ENCODE results near the gene TACSTD2.
"Not testable (repeated sequence)": the region's sequence is repeated elsewhere in the genome, so short reads cannot be mapped to it uniquely, and the experiment has no call there.

TACSTD2 gene

GRCh38 chr1:58561633-58562032, 15.4 kb downstream of the TACSTD2 start:
- no peak for DNase-seq

- DNase-seq, result no peak
These were observed 21.7 kb downstream of the TACSTD2 start for GRCh38 chr1:58555393-58555792.

GRCh38 chr1:58551186-58552140, 25.6 kb downstream of the TACSTD2 start:
- no peak for DNase-seq

GRCh38 chr1:58549291-58549690, 27.8 kb downstream of the TACSTD2 start:
- DNase-seq, result not testable (repeated sequence)

GRCh38 chr1:58548371-58548770, 28.7 kb downstream of the TACSTD2 start:
- no peak for DNase-seq

DNA sequence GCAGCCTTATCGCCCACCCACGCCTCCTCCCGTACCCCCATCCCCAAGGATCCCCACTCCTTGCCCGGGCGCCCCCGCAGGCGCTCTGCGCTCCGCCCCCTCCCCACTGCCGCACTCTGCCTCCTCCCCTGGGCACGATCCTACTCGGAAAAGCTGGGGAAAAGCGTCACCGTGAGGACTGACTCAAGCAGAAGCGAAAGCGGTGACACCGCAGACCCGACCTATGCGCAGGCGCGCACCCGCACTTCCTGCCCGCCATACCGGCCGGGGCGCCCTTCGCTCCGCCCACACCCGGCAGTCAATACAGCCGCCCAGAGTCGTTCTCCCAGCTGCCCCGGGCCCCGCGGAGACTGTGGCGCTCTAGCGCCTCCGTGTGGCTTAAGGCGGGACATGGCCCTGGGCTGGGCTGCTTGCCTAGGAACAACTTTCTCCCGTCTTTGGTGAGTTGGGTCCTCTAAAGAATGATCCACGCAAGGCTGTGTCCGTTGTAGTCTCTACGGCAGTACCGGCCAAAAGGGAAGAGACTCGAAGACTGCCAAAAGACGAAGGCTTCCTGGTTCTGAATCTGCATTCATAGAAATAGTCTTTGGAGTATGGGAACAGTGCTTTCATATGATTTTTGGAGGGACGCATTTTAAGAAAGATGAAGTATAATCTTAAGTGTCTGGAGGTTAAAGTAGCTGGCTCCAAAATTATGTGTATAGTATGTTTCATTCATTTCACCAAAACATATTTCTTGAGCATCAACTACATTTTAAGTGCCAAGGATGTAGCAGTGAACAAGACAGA, 30.3 kb downstream of the TACSTD2 start, which contains the start of gene OMA1:
OMA1 (minus strand) TSS at position 207 of the 789 bp plus-strand sequence. CDS start 7,432 bp downstream, outside the sequence.
- DNase-seq, result peak; percentile 60

DNA sequence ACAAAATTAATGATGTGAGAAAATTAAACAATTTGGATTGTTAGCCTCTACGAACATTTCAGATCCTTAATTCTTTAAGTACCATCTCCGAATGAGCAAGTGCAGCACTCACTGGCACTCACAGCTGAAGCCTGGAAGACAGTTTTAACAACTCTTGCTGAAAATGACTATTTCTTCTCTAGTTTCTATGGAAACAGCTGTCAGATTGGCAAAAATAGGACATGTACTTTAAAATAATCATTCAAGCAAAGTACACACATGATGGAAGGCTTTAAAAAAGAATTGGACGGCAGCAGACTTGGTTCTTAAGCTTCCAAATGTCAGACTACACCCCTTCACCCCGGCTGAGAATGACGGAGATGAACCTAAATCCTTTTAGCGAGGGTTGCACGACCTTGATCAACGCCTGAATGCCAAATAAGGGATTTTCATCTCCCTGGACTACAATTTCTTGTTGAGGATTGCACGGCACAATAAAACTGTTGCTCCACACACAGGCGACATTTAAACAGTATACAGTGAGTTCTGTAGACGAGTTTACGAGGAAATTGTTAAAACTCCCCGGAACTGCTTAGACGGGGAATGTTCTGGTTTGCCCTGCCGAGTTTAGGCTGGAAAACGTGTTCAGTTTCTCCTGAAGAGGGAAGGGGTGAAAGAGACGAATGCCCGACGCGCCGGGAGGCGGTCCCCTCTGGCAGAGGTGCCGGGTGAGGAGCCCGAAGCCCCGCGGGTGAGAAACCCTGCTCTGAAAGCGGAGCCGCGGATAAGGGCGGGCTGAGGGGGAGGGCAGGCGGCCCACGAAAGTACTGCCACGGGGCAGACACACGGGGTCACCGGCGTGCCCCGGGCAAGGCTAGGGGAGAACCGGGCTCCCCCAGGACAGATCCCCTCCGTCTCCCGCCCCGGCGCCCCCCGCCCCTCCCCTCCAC, 31.2 kb downstream of the TACSTD2 start:
- no peak for DNase-seq

DNA sequence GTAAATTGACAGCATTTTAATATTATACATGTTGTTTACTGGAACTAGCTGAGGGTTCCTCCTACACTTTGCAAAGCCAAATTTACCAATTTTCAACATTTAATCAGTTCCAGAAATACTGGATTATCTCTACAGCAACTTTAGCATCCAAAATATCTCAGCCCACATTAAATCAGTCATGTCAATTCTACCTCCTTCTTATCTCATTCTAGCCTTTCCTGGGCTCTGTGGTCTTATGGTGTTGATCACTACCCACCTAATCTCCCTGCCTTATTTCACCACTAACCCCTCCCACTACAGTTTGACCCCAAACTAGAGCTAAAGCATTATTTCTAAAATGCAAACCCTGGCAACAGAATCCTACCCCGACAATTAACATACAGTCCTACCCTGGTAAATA, 33.8 kb downstream of the TACSTD2 start:
- DNase-seq, result no peak

DNA sequence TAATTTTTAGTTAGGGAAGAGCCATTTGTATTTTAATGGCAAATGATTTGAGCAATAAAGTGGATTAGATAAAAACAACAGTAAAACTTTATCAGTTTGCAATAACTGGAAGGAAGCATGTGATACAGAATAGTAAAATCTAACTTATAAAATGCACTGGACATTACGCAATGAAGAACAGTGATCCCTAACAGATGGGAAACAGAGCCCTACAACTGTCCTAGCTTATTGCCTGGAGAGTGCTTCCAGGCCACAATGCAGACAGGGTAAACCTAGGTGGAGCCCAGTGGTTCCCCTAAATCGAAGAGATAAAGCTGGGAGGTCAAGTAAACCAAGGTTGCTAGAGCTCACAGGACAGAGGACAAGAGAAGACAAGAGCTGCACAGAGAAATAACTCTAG, 37.5 kb downstream of the TACSTD2 start:
- DNase-seq, result no peak

GRCh38 chr1:58538821-58539220, 38.2 kb downstream of the TACSTD2 start:
- no peak for DNase-seq

DNA sequence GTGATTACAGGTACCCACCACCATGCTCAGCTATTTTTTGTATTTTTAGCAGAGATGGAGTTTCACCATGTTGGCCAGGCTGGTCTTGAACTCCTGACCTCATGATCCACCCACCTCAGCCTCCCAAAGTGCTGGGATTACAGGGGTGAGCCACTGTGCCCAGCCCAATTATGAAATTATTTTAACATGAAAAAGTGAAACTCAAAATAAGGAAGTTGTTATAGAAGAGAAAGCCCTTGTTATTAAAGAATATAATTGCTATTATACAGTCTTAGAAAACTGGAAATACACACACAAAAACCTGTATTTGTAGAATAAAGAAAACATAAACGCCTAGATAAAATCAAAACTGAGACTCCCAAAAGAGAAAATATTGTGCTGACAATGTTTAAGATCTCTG, 45.2 kb downstream of the TACSTD2 start:
- DNase-seq, result not testable (repeated sequence)

- DNase-seq, result no peak
These were observed 47.8 kb downstream of the TACSTD2 start for GRCh38 chr1:58529284-58529683.

DNA sequence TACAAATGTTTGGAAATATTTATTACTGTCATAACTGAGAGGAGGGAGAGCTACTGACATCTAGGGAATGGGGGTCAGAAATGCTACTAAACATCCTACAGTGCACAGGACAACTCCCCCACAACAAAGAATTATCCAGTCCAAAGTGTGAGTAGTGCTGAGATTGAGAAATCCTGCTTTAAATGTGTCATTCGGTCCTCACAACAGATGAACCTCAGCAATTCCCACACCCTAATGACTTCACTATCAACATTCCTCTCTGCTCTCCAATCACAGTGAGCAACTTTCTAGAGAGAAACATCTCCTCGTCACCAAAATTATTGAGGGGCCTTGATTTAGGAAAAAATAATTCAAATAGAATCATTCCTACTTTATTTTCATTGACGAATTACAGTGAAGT, 48.5 kb downstream of the TACSTD2 start:
- no peak for DNase-seq
